Esophagus squamous epithelium (tissue), 5 donors: ENCODE measurements around the gene TMEM161A. TPM values are rescaled to one million over a fixed set of nuclear protein-coding genes. Genes with fewer than 3 reads are reported as not detected.

Experiments used
- DNase-seq: peaks from one replicate; lab custom pipeline; 2025; lab: John Stamatoyannopoulos, UW
- H3K27ac ChIP-seq, 4 donors: fragments of 200-600 bp; sonication (generic); one replicate each; pipeline ENCODE4 v1.5.1; 2016 to 2019; ENCODE audit warnings: mild to moderate bottlenecking in 1 of 4
- H3K27me3 ChIP-seq, 4 donors: fragments of 200-600 bp; sonication (generic); 1 replicate in 3 of 4; 2 replicates in 1 of 4; pipeline versions ENCODE4 v1.5.1 to v1.6.0; 2017 to 2021; ENCODE audit warnings: antibody characterized with exemption in 1 of 4
- H3K36me3 ChIP-seq, 3 donors: fragments of 200-600 bp; sonication (generic); one replicate each; pipeline ENCODE4 v1.5.1; 2016 to 2019
- H3K4me1 ChIP-seq, 3 donors: fragments of 200-600 bp; sonication (generic); one replicate each; pipeline ENCODE4 v1.5.1; 2017 to 2019
- H3K4me3 ChIP-seq, 4 donors: fragments of 200-600 bp; sonication (generic); 1 replicate in 3 of 4; 2 replicates in 1 of 4; pipeline ENCODE4 v1.5.1; 2016 to 2019; ENCODE audit warnings: mild to moderate bottlenecking in 2 of 4, moderate library complexity in 1 of 4
- H3K9me3 ChIP-seq, 3 donors: fragments of 200-600 bp; sonication (generic); one replicate each; pipeline ENCODE4 v1.5.1; 2016 to 2019
- CTCF ChIP-seq, 6 experiments: fragments of 450-650 bp in 4 of 6; fragments of 200-600 bp in 2 of 6; sonication (generic) in 2 of 6; IDR thresholded peaks; one replicate each; pipeline ENCODE4 v1.5.1; 2016 to 2019; ENCODE audit warnings: antibody characterized with exemption in 6 of 6, mild to moderate bottlenecking in 4 of 6, moderate library complexity in 4 of 6
- POLR2A ChIP-seq, 4 donors: fragments of 450-650 bp; IDR thresholded peaks; one replicate each; pipeline ENCODE4 v1.6.1; 2017; ENCODE audit warnings: antibody characterized with exemption in 4 of 4, mild to moderate bottlenecking in 4 of 4, moderate library complexity in 3 of 4
- WGBS, 2 donors: methylation state at CpG; one replicate each; pipeline ENCODE4 v1.1.5; 2018; 5-methylcytosine and 5-hydroxymethylcytosine counted together
- intact Hi-C: fragments of 100-400 bp; cut with DNase I; formaldehyde crosslinking; loops from one replicate; pipeline ENCODE4 v1.15.0; 2022
- total RNA-seq, 4 donors: library from RNA; depleted of rRNA; stranded (reverse); fragments of >200 nt; gene quantifications; one replicate each; pipeline ENCODE4 v1.1.0, GENCODE V29; 2016
- donor health status: DM: yes; HTN: yes; CAD: no.

TMEM161A gene
- total RNA-seq, 4 donors from 2014 or later = 11.0 to 30.3 (median 15.5) TPM

DNA sequence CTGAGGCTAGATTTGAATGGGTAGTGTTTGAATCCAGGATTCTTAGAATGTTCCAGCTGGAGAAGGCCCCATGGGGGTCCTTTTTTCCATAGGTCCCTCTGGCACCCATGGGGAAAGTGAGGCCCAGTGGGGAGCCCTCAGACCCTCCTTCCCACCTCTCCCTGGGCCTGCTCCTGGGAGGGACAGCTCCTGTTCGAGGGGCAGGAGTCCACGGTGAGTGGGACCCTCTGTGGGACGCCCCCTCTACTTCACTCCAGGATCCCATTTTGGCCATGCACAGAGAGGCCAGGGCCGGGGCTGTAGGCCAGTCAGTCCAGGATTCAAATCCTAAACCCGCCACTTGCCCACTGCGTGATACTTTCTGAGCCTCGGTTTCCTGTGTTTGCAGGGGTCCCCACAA, 24.2 kb upstream of the TMEM161A start:
- H3K36me3 ChIP-seq = no peaks in the 10 kb centered on the region
- TF ChIP-seq POLR2A (IDR thresholded peaks at IDR 0.05) (no peak), CTCF (IDR thresholded peaks at IDR 0.05) (no peak)
- H3K27ac ChIP-seq = no peak overlapping the region
- DNase-seq = no peak
- intact Hi-C loops = no loop called here
- WGBS, 2 donors = 83 to 94% methylated on average over 3 of the region's 7 CpGs
- H3K27me3 ChIP-seq = no peaks in the 10 kb centered on the region
- H3K4me3 ChIP-seq = no peak overlapping the region
- H3K4me1 ChIP-seq = no peaks in the 10 kb centered on the region
- no peaks in the 10 kb centered on the region for H3K9me3 ChIP-seq

- intact Hi-C loops = no loop called here
- TF ChIP-seq CTCF (IDR thresholded peaks at IDR 0.05) (no peak), POLR2A (IDR thresholded peaks at IDR 0.05) (no peak)
- H3K27me3 ChIP-seq = no peaks in the 10 kb centered on the region
- H3K36me3 ChIP-seq = peaks cover 0 to 15% (median 0%) of the 10 kb centered on the region in 3 donors
- no peak overlapping the region for H3K27ac ChIP-seq
- DNase-seq = no peak
- WGBS, 2 donors = 58 to 70% methylated on average over 2 to 3 of the region's 26 CpGs
- no peaks in the 10 kb centered on the region for H3K4me1 ChIP-seq
- H3K4me3 ChIP-seq = no peak overlapping the region
- no peaks in the 10 kb centered on the region for H3K9me3 ChIP-seq
Observed at GRCh38 chr19:19160461-19161035, 22.3 kb upstream of the TMEM161A start.

DNA sequence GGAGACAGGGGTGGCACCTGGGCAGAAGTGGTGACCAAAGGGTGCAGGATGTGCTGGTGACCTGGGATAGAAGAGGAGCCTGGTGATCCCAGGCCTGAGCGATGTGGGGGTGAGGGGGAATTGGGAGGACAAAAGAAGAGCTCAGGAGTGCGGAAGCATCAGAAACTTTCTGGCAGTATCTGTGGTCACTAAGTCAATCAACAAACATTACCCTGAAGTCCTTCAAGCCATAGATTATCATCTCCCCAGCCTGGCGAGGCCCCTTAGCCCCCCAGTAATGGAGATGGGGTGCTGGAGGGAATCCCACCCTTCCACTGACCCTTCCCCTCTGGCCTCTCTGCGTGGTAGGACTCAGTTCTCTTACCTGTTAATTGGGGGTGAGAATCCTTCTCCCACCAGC, 21.3 kb upstream of the TMEM161A start:
- no peak overlapping the region for H3K4me3 ChIP-seq
- no peak overlapping the region for H3K27ac ChIP-seq
- intact Hi-C loops = no loop called here
- no peak for DNase-seq
- WGBS, 2 donors = 90% methylated on average over 4 of the region's 4 CpGs
- peaks cover 0 to 15% (median 0%) of the 10 kb centered on the region in 3 donors for H3K36me3 ChIP-seq
- TF ChIP-seq CTCF (IDR thresholded peaks at IDR 0.05) (no peak), POLR2A (IDR thresholded peaks at IDR 0.05) (no peak)
- H3K9me3 ChIP-seq = no peaks in the 10 kb centered on the region
- H3K27me3 ChIP-seq = no peaks in the 10 kb centered on the region
- no peaks in the 10 kb centered on the region for H3K4me1 ChIP-seq

DNA sequence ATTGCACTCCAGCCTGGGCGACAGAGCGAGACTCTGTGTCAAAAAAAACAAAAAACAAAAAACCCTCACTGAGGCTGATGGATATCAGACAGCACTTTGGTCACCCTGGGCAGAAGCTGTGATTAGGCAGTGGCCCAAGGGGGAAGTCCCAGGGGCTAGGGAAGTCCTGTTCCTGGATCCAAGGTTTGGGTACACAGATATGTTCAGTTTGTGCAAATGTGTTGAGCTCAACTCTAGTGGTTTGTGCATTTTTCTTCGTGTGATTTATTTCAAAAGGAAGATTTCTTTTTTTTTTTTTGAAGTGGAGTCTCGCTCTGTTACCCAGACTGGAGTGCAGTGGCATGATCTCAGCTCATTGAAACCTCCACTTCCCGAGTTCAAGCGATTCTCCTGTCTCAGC, 19.5 kb upstream of the TMEM161A start:
- Histone ChIP-seq H3K36me3 (peaks cover 0 to 15% (median 0%) of the 10 kb centered on the region in 3 donors), H3K27ac (no peak overlapping the region), H3K4me1 (no peaks in the 10 kb centered on the region), H3K9me3 (no peaks in the 10 kb centered on the region), H3K27me3 (no peaks in the 10 kb centered on the region), H3K4me3 (no peak overlapping the region)
- intact Hi-C loops = no loop called here
- WGBS, 2 donors = 83 to 100% methylated on average over 2 to 6 of the region's 6 CpGs
- TF ChIP-seq POLR2A (IDR thresholded peaks at IDR 0.05) = no peak
- TF ChIP-seq CTCF (IDR thresholded peaks at IDR 0.05) = no peak
- DNase-seq = no peak

DNA sequence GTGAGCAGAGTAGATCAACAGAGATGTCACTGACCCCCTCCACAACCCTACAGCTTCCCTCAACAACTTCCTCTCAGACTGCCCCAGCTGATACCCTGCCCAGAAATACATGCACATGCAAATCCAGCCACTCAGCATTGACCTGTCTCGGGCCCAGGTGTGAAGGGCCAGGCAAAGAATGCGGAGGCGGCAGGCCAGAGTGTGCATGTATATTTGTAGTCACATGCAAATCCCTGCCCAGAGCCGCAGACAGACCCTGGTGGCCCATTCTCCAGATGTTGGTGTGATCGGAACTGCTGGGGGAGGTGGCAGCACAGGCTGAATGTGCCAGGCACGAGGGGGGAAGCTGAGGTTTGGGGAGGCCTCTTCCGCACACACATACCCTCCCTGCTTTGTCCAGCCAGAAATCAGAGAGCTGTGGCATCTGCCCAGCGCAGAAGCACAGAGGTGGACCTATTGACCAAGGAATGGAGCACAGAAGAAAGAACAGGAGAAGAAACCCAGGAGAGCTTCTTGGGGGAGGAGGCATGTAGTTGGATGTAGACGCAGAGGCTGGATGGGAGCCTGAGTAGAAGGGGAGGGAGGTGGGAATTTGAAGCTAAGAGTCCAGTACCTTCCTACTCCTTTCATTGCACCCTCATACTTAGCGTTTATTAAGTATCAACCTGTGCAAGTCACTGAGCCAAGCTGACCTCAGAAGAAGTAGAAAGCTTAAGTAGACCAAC, 17.4 kb upstream of the TMEM161A start:
- Histone ChIP-seq H3K27me3 (no peaks in the 10 kb centered on the region), H3K36me3 (peaks cover 0 to 15% (median 0%) of the 10 kb centered on the region in 3 donors), H3K4me3 (no peak overlapping the region), H3K4me1 (no peaks in the 10 kb centered on the region), H3K27ac (no peak overlapping the region), H3K9me3 (no peaks in the 10 kb centered on the region)
- no peak for TF ChIP-seq CTCF (IDR thresholded peaks at IDR 0.05)
- TF ChIP-seq POLR2A (IDR thresholded peaks at IDR 0.05) = no peak
- intact Hi-C loops = no loop called here
- DNase-seq = no peak
- WGBS, 2 donors = 72 to 94% methylated on average over 6 to 9 of the region's 10 CpGs
